Uterus (tissue), 2 donors: Measurements from ENCODE around the gene TIMP3.

Experiments
- CTCF ChIP-seq, 4 experiments: fragments of 200-600 bp in 2 of 4; fragments of 450-650 bp in 2 of 4; sonication (generic) in 2 of 4; IDR thresholded peaks; one replicate each; pipeline ENCODE4 v1.5.1; 2016 to 2019; ENCODE audit warnings: antibody characterized with exemption in 4 of 4, mild to moderate bottlenecking in 2 of 4, moderate library complexity in 1 of 4
- POLR2A ChIP-seq, 2 donors: fragments of 450-650 bp; IDR thresholded peaks; one replicate each; pipeline ENCODE4 v1.6.1; 2016; ENCODE audit warnings: antibody characterized with exemption in 2 of 2, mild to moderate bottlenecking in 1 of 2, moderate library complexity in 1 of 2

DNA sequence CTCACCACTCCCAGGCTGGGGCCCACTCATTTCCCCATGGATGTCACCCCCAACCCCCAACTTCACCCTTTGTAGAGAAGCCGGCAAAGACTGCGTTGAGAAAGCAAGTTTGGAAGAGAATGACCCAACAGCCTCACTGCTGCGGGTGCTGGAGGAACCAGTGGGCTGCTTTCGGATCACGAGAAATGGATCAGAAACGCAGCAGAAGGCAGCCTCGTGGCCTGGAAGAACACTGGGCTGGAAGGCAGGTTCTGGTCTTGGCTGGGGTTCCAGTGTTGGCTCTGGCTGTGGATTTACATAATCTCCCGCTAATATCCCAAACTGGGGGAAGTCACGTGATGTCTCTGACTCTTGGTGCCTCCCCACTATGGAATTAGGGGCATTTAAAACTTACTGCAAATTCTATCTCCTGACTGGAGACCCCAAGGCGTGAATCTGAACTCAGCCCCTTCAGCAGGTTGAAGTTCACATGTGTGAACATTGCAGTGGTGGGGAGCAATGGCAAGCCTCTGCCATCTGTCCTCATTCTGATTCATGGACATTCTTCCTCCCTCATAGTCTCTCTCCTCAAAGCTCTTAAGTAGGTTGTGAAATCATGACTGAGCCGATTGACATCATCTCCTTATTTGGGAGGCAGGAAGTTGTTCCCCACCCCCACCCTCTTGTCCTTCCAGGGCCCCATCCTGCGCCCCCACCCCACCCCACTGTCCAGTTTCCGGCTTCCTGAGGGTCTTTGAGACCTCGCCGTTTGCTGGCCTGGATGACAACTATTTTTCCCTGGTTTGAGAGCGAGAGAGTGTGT, 37.0 kb upstream of the TIMP3 start:
- no peak for TF ChIP-seq CTCF (IDR thresholded peaks at IDR 0.05)
- no peak for TF ChIP-seq POLR2A (IDR thresholded peaks at IDR 0.05)
